VCaP (cell line): ENCODE data around the gene ITGA8.
A peak's percentile ranks its signal among the peaks of the same experiment; 100 is the strongest.
"Not testable (repeated sequence)": the region's sequence is repeated elsewhere in the genome, so short reads cannot be mapped to it uniquely, and the experiment has no call there.

Experiments used
- H3K27ac ChIP-seq: fragments of 450-650 bp; 2 replicates; pipeline ENCODE4 v1.5.1; 2017
- TF ChIP-seq, protein P1 (sequence below): fragments of 450-650 bp; conservative IDR thresholded peaks from 2 replicates; pipeline ENCODE4 v1.5.1; 2017; ENCODE audit warnings: mild to moderate bottlenecking, moderate library complexity

ITGA8 gene

DNA sequence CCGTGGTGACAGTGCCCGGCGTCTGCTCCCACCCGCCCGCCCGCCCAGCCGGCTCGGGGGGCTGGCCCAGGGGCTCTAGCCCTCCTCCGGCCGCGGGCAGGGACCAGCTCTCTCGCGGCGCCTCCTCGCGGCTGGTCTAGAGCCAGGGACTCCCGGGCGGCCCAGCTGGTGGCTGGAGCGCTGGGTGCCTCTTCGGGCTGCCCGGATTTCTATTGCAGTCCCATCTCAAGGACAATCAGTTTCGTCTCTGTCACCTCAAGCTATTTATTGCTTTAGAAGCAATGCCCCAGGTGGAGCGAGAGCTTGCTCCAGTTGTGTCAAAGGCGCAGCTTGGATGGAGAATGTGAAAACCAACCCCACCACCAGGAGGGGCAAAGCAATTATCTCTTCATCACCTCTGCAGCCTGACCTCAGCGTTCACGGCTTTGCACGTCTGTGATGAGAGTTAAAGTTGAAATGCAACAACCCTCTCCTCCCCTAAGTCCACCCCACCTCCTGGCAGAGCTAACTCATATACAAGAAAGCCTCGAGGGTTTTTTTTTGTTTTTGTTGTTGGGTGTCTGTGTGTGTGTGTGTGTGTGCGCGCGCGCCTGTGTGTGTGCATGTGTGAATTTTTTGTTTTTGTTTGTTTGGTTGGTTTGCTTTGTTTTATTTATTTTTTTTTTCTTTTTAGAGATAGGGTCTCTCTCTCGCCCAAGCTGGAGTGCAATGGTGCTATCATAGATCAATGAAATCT is at the start of gene ITGA8:
ITGA8 (minus strand) TSS at position 24 of the 736 bp plus-strand sequence. CDS start 151 bp downstream, outside the sequence.
- TF ChIP-seq, protein P1, sequence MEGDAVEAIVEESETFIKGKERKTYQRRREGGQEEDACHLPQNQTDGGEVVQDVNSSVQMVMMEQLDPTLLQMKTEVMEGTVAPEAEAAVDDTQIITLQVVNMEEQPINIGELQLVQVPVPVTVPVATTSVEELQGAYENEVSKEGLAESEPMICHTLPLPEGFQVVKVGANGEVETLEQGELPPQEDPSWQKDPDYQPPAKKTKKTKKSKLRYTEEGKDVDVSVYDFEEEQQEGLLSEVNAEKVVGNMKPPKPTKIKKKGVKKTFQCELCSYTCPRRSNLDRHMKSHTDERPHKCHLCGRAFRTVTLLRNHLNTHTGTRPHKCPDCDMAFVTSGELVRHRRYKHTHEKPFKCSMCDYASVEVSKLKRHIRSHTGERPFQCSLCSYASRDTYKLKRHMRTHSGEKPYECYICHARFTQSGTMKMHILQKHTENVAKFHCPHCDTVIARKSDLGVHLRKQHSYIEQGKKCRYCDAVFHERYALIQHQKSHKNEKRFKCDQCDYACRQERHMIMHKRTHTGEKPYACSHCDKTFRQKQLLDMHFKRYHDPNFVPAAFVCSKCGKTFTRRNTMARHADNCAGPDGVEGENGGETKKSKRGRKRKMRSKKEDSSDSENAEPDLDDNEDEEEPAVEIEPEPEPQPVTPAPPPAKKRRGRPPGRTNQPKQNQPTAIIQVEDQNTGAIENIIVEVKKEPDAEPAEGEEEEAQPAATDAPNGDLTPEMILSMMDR: peak; percentile 67
- H3K27ac ChIP-seq: no peak within 1 kb of the TSS

DNA sequence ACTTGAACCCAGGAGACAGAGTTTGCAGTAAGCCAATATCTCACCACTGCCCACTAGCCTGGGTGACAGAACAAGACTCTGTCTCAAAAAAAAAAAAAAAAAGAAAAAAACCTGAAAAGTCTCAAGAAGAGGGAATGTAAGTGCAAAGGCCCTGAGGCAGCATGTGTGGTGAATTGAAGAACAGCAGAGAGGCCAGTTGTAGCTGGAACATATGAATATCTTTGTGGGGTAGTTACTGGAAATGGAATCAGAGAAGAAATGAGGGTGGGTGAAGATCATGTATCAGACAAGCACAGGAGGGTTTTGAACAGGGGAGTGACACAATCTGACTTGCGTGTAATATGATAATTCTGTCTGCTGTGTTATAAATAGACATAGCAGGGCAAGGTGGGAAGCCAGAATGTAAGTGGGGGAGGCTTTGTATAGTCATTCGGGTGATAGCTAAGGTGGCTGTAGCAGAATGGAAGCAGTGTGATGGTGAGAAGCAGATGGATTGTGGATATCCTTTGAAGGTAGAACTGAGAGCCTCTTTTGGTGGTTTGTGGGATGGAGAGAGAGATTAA is 45.3 kb upstream of the ITGA8 start:
- H3K27ac ChIP-seq: no peak overlapping the region
- TF ChIP-seq, protein P1: no peak

DNA sequence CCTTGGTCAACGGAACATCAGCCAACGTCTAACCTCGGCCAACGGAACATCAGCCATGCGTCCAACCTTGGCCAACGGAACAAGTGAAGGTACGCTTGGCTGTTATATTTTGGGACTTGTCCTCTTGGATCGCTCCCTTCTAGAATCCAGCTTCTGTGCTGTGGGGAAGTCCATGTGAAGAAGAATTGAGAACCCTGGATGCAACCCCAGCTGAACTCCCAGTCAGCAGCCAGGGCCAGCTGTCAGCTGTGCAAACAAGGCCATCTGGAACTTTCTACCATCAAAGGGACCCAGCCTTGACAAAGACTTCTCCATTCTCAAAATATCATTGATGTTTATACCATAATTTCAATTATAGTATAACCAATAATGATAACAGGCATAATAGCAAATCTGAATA is 43.3 kb upstream of the ITGA8 start:
- no peak overlapping the region for H3K27ac ChIP-seq
- TF ChIP-seq, protein P1: no peak

- not testable (repeated sequence) for H3K27ac ChIP-seq
Observed at GRCh38 chr10:15762239-15762638, 42.5 kb upstream of the ITGA8 start.

DNA sequence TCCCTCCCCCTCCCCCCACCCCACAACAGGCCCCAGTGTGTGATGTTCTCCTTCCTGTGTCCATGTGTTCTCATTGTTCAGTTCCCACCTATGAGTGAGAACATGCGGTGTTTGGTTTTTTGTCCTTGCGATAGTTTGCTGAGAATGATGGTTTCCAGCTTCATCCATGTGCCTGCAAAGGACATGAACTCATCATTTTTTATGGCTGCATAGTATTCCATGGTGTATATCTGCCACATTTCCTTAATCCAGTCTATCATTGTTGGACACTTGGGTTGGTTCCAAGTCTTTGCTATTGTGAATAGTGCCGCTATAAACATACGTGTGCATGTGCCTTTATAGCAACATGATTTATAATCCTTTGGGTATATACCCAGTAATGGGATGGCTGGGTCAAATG is 41.5 kb upstream of the ITGA8 start:
- not testable (repeated sequence) for H3K27ac ChIP-seq

DNA sequence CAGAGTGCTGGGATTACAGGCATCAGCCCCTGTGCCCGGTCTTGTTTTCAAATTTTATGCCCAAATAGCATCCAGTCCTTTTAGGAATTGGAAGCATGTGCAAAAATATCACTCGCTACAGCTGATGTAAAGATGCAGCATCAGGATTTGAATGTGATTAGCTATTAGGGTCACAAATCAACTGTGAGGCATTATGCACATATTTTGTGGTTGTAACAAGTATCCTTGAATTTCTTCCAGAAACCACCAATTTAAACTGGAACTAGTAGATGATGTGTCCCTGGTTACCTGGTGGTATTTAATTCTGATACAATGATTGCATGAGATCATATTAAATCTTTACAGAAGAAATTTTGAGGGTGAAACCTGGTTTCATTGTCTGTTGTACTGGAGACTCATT is 41.0 kb upstream of the ITGA8 start:
- TF ChIP-seq, protein P1: no peak
- no peak overlapping the region for H3K27ac ChIP-seq

GRCh38 chr10:15759265-15759664 is 39.5 kb upstream of the ITGA8 start:
- H3K27ac ChIP-seq: no peak overlapping the region
- TF ChIP-seq, protein P1: no peak

- H3K27ac ChIP-seq: no peak overlapping the region
- TF ChIP-seq, protein P1: no peak
Observed at GRCh38 chr10:15758618-15759017, 38.9 kb upstream of the ITGA8 start.
